NB4 (cell line): ENCODE data around the gene SLC26A9.

Experiments used
- DNase-seq: peaks from one replicate; pipeline ENCODE4 v3.0.0; 2010; ENCODE audit warnings: low read depth
- H3K4me3 ChIP-seq: one replicate; pipeline ENCODE4 v1.5.1; 2011; ENCODE audit warnings: mild to moderate bottlenecking, low read depth, low read length, moderate library complexity
- MYC ChIP-seq: IDR thresholded peaks from 2 replicates; pipeline ENCODE4 v1.6.1; 2011; ENCODE audit warnings: low read depth, low read length
- POLR2A ChIP-seq: IDR thresholded peaks from 2 replicates; pipeline ENCODE4 v1.6.1; 2011; ENCODE audit warnings: mild to moderate bottlenecking; ENCODE audit not compliant: insufficient read length; ENCODE audit errors: extremely low read depth
- TF ChIP-seq, protein P1 (sequence below): IDR thresholded peaks from one replicate; pipeline ENCODE4 v1.5.1; 2012; ENCODE audit warnings: low read depth, low read length
- TF ChIP-seq, protein P2 (sequence below): IDR thresholded peaks from 2 replicates; pipeline ENCODE4 v1.6.1; 2011; ENCODE audit warnings: low read depth, low read length

The SLC26A9 gene

DNA sequence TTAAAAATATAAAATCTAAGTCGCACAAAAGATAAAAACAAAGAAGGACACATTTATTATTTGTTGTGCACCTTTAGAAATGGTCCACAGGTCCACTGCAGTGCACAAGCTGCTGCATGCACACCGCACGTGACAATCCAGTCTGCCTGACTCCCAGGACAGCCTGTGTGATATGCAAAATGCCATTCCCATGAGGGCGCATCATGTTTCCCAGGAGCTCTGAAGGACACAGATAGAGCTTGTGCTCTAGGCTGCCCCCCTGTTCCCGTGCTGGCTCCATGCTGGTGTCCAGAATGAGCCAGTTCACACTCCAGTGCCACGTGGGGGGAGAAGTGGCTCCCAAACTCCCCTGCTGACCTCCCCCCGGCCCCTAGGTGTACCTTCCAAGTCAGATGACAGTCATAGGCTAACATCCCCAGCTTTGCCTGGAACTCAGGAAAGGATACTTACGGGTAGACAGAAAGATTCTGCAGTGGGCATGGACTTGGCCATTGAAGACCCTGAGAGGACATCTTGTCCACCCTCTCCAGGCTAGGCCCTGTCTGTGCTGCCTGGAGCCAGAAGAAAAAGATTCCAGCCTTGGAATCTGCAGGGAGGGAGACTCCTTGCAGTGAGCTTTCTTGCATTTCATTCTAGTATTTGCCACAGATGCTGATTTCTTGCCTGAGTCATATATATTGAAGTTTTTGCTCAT, 33.6 kb upstream of the SLC26A9 start:
- TF ChIP-seq, protein P1, sequence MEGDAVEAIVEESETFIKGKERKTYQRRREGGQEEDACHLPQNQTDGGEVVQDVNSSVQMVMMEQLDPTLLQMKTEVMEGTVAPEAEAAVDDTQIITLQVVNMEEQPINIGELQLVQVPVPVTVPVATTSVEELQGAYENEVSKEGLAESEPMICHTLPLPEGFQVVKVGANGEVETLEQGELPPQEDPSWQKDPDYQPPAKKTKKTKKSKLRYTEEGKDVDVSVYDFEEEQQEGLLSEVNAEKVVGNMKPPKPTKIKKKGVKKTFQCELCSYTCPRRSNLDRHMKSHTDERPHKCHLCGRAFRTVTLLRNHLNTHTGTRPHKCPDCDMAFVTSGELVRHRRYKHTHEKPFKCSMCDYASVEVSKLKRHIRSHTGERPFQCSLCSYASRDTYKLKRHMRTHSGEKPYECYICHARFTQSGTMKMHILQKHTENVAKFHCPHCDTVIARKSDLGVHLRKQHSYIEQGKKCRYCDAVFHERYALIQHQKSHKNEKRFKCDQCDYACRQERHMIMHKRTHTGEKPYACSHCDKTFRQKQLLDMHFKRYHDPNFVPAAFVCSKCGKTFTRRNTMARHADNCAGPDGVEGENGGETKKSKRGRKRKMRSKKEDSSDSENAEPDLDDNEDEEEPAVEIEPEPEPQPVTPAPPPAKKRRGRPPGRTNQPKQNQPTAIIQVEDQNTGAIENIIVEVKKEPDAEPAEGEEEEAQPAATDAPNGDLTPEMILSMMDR, result no peak
- TF ChIP-seq, protein P2, sequence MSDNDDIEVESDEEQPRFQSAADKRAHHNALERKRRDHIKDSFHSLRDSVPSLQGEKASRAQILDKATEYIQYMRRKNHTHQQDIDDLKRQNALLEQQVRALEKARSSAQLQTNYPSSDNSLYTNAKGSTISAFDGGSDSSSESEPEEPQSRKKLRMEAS, result no peak
- no peak for TF ChIP-seq MYC
- no peak for TF ChIP-seq POLR2A
- H3K4me3 ChIP-seq, result no peak overlapping the region
- no peak for DNase-seq

DNA sequence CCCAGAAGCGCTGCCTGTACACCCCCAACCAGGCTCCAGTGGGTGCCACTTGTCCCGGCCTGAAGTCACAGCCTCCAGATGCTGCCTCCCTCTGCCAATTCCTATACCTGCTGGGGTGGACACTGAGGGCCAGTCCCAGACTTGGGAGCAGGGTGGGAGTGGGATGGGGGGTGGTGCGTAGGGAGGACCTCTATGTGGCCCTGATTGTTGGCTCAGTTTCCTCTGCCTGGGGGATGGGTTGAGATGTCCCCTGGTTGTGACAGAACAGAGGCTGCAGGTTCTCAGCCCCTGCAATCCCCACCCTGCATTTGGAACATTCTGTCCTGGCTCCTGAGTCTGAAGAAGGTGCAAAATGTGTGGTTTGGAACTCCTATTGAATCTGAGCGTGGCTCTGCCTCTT, 32.8 kb upstream of the SLC26A9 start:
- TF ChIP-seq, protein P2, result no peak
- no peak for TF ChIP-seq MYC
- TF ChIP-seq POLR2A, result no peak
- TF ChIP-seq, protein P1, result no peak
- DNase-seq, result no peak
- no peak overlapping the region for H3K4me3 ChIP-seq

DNA sequence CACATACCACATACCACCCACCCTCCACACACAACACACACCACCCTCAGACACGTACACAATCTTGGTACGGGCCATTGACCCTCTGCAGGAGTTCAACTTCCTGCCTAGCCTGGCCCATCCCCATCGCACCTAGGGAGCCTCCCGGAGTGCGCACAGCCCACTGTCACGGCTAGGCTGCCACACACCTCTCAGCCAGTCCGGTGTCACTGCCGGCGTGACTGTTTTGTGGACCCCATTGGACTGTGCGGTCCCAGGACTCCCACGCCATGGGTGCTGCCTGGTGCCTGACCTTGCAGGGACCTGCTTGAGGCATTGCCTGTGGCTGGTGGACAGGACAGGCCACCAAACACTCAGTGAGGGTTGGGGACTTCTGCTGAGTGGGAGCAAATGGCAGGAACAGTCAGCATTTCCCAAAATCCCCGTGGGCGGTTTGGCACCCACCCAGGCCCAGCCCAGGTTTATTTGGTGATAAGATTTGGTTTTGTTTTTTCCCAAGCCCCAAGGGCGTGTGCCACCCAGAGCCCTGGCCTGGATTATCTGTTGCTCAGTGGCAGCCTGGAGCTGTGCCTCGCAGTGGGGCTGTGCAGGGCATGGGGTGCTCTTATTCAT, 32.2 kb upstream of the SLC26A9 start:
- no peak for TF ChIP-seq POLR2A
- TF ChIP-seq, protein P1, result no peak
- no peak for TF ChIP-seq MYC
- TF ChIP-seq, protein P2, result no peak
- H3K4me3 ChIP-seq, result no peak overlapping the region
- DNase-seq, result no peak

DNA sequence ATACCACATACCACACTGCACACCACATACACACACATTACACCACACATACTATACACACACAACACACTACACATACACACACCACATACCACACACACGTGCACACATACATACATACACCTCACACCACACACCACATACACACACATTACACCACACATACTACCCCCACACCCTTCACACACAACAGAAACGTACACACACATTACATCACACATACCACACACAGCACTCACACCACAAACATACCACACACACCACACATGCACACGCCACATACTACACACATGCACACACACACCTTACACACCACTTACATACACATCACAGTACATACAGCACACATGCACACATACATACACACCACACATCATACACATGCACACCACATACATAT, 31.5 kb upstream of the SLC26A9 start:
- TF ChIP-seq MYC, result no peak
- TF ChIP-seq POLR2A, result no peak
- TF ChIP-seq, protein P1, result no peak
- TF ChIP-seq, protein P2, result no peak
- no peak overlapping the region for H3K4me3 ChIP-seq
- no peak for DNase-seq

DNA sequence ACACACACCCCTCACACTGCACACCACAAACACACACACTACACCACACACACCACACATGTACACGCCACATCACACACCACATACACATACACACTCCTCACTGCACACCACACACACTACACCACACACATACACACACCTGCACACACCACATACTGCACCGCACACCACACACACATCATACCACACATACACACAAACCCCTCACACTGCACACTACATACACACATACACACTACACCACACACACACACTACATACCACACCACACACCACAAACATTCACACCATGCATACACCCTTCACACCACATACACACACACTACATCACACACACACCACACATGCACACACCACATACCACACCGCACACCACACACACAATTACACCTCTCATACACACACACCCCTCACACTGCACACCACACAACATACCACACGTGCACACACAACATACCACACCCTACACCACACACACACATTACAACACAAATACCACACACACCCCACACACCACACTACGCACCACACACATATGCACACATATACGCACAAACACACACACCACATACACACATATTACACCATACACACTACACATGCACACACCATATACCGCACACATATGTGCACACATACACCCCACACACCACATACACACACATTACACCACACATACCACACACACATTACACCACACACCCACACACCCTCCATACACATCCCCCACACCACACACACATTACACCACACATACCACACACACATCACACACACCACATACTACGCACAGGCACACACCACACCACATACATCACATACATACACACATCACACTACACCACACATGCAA, 30.3 kb upstream of the SLC26A9 start:
- H3K4me3 ChIP-seq, result no peak overlapping the region
- TF ChIP-seq, protein P1, result no peak
- TF ChIP-seq POLR2A (no peak), MYC (no peak)
- TF ChIP-seq, protein P2, result no peak

More for the DNA sequence above, 30.3 kb upstream of the SLC26A9 start:
- DNase-seq, result no peak
